Measurements from ENCODE around the gene ITPR1. TPM values are rescaled to one million over a fixed set of nuclear protein-coding genes. Genes with fewer than 3 reads are reported as not detected.
A peak's percentile ranks its signal among the peaks of the same experiment; 100 is the strongest.

ITPR1 gene
- total RNA-seq, 1 experiment from 2014 or later, result 8.7 TPM

DNA sequence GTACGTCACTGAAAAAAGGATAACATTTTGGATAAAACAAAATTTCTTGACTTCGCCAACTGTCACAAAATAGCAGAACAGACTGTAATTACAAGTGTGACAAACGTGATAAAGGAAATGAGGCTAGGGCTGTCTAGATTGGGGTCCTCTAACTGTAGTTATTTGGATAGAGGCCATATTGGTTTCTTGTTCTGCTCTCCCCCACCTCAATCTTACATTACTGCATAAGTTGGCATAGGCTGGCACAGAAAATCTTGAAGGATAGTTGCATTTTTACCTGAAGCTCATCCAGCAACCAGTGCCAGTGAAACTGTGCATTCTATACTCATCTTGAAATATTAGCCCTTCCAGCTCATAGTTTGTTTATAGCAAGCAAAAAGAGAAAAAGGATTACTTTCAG lies 84.6 kb downstream of the ITPR1 start:
- Histone ChIP-seq H3K27me3 (ENCODE audit: control insufficient read depth, insufficient read depth, low read length) (no peaks in the 10 kb centered on the region), H3K27ac (ENCODE audit: low read length) (no peak overlapping the region), H3K9me3 (ENCODE audit: control insufficient read depth, insufficient read depth, low read depth, low read length) (no peaks in the 10 kb centered on the region), H3K36me3 (ENCODE audit: control insufficient read depth, insufficient read depth, low read length) (no peaks in the 10 kb centered on the region), H3K4me3 (ENCODE audit: low read depth in 2 of 2, low read length in 2 of 2) (no peak overlapping the region), H3K4me1 (ENCODE audit: control insufficient read depth, insufficient read depth, low read length) (no peaks in the 10 kb centered on the region)
- in situ Hi-C loops (cut with HindIII; ENCODE audit: low pct_unique_long_range_greater_than_20kb, low sequenced_read_pairs) (no loop called here), intact Hi-C loops (cut with micrococcal nuclease; ENCODE audit: unreplicated experiment) (no loop called here)
- no peak for TF ChIP-seq TCF7L2 (IDR thresholded peaks at IDR 0.05; ENCODE audit: low read depth, low read length)
- TF ChIP-seq, protein P1, sequence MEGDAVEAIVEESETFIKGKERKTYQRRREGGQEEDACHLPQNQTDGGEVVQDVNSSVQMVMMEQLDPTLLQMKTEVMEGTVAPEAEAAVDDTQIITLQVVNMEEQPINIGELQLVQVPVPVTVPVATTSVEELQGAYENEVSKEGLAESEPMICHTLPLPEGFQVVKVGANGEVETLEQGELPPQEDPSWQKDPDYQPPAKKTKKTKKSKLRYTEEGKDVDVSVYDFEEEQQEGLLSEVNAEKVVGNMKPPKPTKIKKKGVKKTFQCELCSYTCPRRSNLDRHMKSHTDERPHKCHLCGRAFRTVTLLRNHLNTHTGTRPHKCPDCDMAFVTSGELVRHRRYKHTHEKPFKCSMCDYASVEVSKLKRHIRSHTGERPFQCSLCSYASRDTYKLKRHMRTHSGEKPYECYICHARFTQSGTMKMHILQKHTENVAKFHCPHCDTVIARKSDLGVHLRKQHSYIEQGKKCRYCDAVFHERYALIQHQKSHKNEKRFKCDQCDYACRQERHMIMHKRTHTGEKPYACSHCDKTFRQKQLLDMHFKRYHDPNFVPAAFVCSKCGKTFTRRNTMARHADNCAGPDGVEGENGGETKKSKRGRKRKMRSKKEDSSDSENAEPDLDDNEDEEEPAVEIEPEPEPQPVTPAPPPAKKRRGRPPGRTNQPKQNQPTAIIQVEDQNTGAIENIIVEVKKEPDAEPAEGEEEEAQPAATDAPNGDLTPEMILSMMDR (IDR thresholded peaks at IDR 0.05), result no peak
- TF ChIP-seq POLR2AphosphoS5 (IDR thresholded peaks at IDR 0.05; ENCODE audit: low read depth, low read length), result no peak
- no peak for TF ChIP-seq SIN3A (IDR thresholded peaks at IDR 0.05; ENCODE audit: borderline replicate concordance, insufficient read depth, low read depth, low read length)
- TF ChIP-seq, protein P2, sequence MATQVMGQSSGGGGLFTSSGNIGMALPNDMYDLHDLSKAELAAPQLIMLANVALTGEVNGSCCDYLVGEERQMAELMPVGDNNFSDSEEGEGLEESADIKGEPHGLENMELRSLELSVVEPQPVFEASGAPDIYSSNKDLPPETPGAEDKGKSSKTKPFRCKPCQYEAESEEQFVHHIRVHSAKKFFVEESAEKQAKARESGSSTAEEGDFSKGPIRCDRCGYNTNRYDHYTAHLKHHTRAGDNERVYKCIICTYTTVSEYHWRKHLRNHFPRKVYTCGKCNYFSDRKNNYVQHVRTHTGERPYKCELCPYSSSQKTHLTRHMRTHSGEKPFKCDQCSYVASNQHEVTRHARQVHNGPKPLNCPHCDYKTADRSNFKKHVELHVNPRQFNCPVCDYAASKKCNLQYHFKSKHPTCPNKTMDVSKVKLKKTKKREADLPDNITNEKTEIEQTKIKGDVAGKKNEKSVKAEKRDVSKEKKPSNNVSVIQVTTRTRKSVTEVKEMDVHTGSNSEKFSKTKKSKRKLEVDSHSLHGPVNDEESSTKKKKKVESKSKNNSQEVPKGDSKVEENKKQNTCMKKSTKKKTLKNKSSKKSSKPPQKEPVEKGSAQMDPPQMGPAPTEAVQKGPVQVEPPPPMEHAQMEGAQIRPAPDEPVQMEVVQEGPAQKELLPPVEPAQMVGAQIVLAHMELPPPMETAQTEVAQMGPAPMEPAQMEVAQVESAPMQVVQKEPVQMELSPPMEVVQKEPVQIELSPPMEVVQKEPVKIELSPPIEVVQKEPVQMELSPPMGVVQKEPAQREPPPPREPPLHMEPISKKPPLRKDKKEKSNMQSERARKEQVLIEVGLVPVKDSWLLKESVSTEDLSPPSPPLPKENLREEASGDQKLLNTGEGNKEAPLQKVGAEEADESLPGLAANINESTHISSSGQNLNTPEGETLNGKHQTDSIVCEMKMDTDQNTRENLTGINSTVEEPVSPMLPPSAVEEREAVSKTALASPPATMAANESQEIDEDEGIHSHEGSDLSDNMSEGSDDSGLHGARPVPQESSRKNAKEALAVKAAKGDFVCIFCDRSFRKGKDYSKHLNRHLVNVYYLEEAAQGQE (IDR thresholded peaks at IDR 0.05; ENCODE audit: insufficient read depth in 1 of 2, low read depth in 2 of 2, low read length in 1 of 2), result no peak
- CTCF ChIA-PET, result no interaction called here
- no TSS peak for BruUV-seq (replicated peaks)
- no peak for ATAC-seq
- POLR2A ChIA-PET, result no interaction called here
- no peak for DNase-seq (ENCODE audit: low read depth, low spot score)

DNA sequence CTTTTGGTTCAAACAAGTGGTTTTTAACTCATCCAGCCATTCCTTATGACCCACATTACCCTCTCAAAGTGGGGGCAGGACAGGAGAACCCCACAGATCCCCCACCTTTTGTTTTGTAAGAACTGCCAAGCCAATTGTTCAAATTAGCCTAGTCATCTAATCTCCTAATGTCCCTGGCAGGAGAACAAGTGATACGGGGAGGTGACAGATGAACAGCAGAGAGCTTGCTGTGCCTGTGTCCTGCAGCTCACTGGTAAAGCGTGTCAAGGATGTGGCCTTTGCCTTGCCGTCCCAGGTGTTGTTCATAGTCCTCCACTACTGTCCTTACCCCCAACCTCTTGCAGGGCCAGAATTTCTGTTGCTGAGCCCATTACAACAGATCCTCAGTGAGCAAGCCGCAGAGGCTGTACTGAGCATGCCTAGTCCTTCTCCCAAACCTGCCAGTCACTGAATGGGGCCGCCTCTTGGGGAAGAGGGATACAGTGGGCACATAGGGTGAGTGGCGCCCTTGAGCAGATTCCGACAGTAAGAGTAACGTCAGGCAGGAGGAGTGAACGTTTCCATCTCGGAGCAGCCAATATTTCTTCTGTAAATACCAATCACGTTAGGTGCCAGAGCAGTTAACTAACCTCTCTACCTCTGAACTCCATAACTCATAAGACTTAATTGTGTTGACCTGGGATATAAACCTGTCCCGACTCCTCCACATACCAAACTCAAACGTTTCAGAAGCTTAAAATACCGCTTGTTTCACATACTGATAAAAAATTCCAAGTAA lies 87.4 kb downstream of the ITPR1 start:
- ChIA-PET CTCF (no interaction called here), POLR2A (no interaction called here)
- no peaks in the 10 kb centered on the region for H3K36me3 ChIP-seq (ENCODE audit: control insufficient read depth, insufficient read depth, low read length)
- H3K4me1 ChIP-seq (ENCODE audit: control insufficient read depth, insufficient read depth, low read length), result no peaks in the 10 kb centered on the region; the same call in 1 of the 2 replicates
- H3K4me3 ChIP-seq (ENCODE audit: low read depth in 2 of 2, low read length in 2 of 2), result peak overlapping the region in 1 of 2 experiments; percentile 35; a peak in 2 of 4 replicates
- intact Hi-C loops (cut with micrococcal nuclease; ENCODE audit: unreplicated experiment) (no loop called here), in situ Hi-C loops (cut with HindIII; ENCODE audit: low pct_unique_long_range_greater_than_20kb, low sequenced_read_pairs) (no loop called here)
- H3K27ac ChIP-seq (ENCODE audit: low read length), result no peak overlapping the region; the same call in 1 of the 2 replicates
- ATAC-seq (peak; percentile 78; the same call in 1 of the 2 replicates), DNase-seq (ENCODE audit: low read depth, low spot score) (no peak)
- no peaks in the 10 kb centered on the region for H3K27me3 ChIP-seq (ENCODE audit: control insufficient read depth, insufficient read depth, low read length)
- no peaks in the 10 kb centered on the region for H3K9me3 ChIP-seq (ENCODE audit: control insufficient read depth, insufficient read depth, low read depth, low read length)
- TF ChIP-seq TCF7L2 (IDR thresholded peaks at IDR 0.05; ENCODE audit: low read depth, low read length) (no peak), POLR2AphosphoS5 (IDR thresholded peaks at IDR 0.05; ENCODE audit: low read depth, low read length) (no peak), SIN3A (IDR thresholded peaks at IDR 0.05; ENCODE audit: borderline replicate concordance, insufficient read depth, low read depth, low read length) (no peak)
- TF ChIP-seq, protein P2 (IDR thresholded peaks at IDR 0.05; ENCODE audit: insufficient read depth in 1 of 2, low read depth in 2 of 2, low read length in 1 of 2), result no peak
- TF ChIP-seq, protein P1 (IDR thresholded peaks at IDR 0.05), result no peak
- no TSS peak for BruUV-seq (replicated peaks)

Data from Panc1 (cell line).